Aorta (tissue), 5 donors: Measurements from ENCODE around the gene TMEM134. TPM values are rescaled to one million over a fixed set of nuclear protein-coding genes. Genes with fewer than 3 reads are reported as not detected.

Source experiments
- ATAC-seq: fragments of 200-7000 bp; cut with Tn5 transposase; one replicate; pipeline ENCODE4 v1.9.1; 2022; ENCODE audit warnings: moderate library complexity; ENCODE audit not compliant: low FRiP score
- DNase-seq, 2 donors: peaks; one replicate each; pipeline ENCODE4 v3.0.0-alpha.2; 2020
- H3K27ac ChIP-seq, 2 donors: one replicate each; pipeline ENCODE4 v1.5.1; 2013; ENCODE audit warnings: low read length in 2 of 2, mild to moderate bottlenecking in 2 of 2, moderate library complexity in 2 of 2, control low read depth in 1 of 2, inconsistent platforms in 1 of 2, low read depth in 1 of 2
- H3K27me3 ChIP-seq, 2 donors: one replicate each; pipeline ENCODE4 v1.6.1; 2013; ENCODE audit warnings: control low read depth in 1 of 2, low read length in 1 of 2, mild to moderate bottlenecking in 1 of 2, moderate library complexity in 1 of 2; ENCODE audit not compliant: insufficient read depth in 2 of 2, control insufficient read depth in 1 of 2
- H3K36me3 ChIP-seq, 2 donors: one replicate each; pipeline ENCODE4 v1.6.1; 2013; ENCODE audit warnings: control low read depth in 1 of 2, low read length in 1 of 2, mild to moderate bottlenecking in 1 of 2; ENCODE audit not compliant: insufficient read depth in 2 of 2, control insufficient read depth in 1 of 2
- H3K4me1 ChIP-seq, 2 donors: one replicate each; pipeline ENCODE4 v1.6.1; 2013; ENCODE audit warnings: low read length in 2 of 2, control low read depth in 1 of 2, mild to moderate bottlenecking in 1 of 2, moderate library complexity in 1 of 2; ENCODE audit not compliant: insufficient read depth in 2 of 2, control insufficient read depth in 1 of 2
- H3K4me3 ChIP-seq, 2 donors: one replicate each; pipeline ENCODE4 v1.5.1; 2013; ENCODE audit warnings: low read length in 2 of 2, control low read depth in 1 of 2, mild to moderate bottlenecking in 1 of 2
- H3K9me3 ChIP-seq: one replicate; pipeline ENCODE4 v1.6.1; 2013; ENCODE audit warnings: mild to moderate bottlenecking, low read length; ENCODE audit not compliant: control insufficient read depth
- WGBS, 2 donors: extraction: QIAGEN DNeasy Blood & Tissue Kit; methylation state at CpG; one replicate each; pipeline ENCODE4 v1.1.7; 2013; 5-methylcytosine and 5-hydroxymethylcytosine counted together
- intact Hi-C, 2 donors: fragments of 100-400 bp; cut with DNase I; formaldehyde crosslinking; loops; one replicate each; pipeline versions ENCODE4 v1.14.2 to v1.15.0; 2022
- polyA plus RNA-seq, 2 donors: library from polyadenylated mRNA; stranded (reverse); fragments of 200-250 nt; gene quantifications; one replicate each; pipeline ENCODE4 v1.2.3, GENCODE V29; 2013
- total RNA-seq, 2 donors: library from RNA; stranded (reverse); fragmentation: NEBNext Ultra II Directional; extraction: Animal tissue kit (Norgen Biotek cat#: 25700); gene quantifications; one replicate each; pipeline ENCODE4 v1.2.1, GENCODE V29; 2021
- donor health status: healthy with polysubstance abuse.
- donor health status: Bipolar disorder and iron deficiency.
- donor health status: DM: no; HTN: no; CAD: no.
- donor health status: DM: no; HTN: no; CAD: no.
- donor health status: DM: yes; HTN: yes; CAD: no.

TMEM134 gene
- total and polyA plus RNA-seq, 4 donors = 20.0 to 63.2 (median 35.9) TPM

DNA sequence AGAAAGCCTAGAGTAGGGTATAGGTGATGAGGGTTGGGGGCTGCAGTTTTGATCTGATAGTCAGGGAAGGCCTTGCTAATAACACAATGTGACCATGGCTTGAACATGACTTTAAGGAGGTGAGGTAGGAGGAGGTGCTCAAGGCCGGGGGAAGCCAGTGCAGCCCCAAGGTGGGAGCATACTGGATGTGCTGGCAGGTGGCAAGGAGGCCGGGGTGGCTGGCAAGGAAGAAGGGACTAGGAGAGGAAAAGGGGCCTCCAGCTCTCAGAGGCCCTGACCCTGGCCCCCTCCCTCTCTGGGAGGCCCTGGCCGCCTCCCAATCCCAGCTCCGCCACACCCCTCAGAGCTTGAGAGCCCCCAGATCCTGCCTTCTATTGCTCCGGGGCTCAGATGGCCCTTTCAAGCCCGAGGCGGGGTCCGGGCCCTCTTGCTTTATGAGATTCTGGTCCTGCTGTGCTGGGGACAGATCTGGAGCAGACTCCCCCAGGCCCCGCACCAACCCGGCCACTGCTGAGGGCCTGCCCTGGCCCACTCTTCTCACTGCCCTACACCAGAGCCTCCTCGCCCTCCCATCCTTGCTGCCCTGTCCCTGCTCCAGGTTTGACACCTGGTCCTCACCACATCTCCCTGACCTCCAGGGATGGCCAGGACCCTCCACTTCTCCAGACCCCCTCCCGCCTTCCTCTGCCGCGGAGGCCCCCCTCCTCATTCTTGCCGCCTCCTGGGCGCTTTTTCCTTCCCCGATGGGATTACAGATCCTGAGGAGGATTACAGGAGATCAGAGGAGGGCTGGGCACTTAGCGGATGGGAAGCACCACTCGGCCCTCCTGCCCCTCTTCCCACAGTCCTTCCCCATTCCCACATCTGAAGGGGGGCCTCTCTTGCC, 34.3 kb upstream of the TMEM134 start:
- H3K36me3 ChIP-seq = no peaks in the 10 kb centered on the region
- H3K27ac ChIP-seq = no peak overlapping the region
- no peak for ATAC-seq
- 82 to 87% methylated on average over 19 of the region's 19 CpGs for WGBS, 2 donors
- no peaks in the 10 kb centered on the region for H3K9me3 ChIP-seq
- H3K4me3 ChIP-seq = no peak overlapping the region
- DNase-seq = peak in 1 of 2 donors; percentile 48
- intact Hi-C loops = loop anchor here in 1 of 2 donors (10.0 kb wide), 1 partner anchor 109 kb away; the partner anchor contains the start of gene RAD9A
- H3K4me1 ChIP-seq = no peaks in the 10 kb centered on the region
- H3K27me3 ChIP-seq = no peaks in the 10 kb centered on the region

DNA sequence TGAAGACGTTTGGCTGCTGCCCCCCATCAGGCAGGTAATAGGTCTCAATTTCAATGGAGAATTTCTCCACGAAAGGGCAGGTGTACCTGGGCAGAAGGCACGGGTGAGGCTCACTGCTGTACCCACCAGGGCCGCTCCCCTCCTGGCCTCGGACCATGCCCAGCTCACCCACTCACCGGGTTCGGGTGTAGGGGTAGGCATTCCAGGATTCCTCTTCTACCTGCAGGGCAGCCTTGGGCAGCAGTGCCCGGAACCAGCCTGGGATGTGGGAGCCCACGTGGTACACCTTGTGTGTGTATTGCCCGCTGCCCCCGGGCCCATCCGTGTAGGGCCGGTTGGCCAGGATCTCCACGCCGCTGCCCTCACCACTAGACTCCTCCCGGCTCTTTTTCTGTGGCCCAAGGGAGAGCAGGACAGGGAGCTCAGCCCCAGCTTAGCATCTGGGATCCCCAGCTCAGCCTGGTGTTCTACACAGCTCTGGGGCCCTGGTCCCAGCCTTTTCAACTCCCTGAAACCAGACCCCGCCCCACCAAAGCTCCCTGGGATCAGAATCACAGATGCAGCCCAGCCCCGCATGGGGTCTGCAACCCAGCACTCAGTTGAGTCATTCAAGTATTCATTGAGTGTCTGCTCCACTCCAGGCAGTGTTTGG, 33.4 kb upstream of the TMEM134 start:
- Histone ChIP-seq H3K27ac (no peak overlapping the region), H3K27me3 (no peaks in the 10 kb centered on the region), H3K9me3 (no peaks in the 10 kb centered on the region), H3K4me1 (no peaks in the 10 kb centered on the region), H3K4me3 (no peak overlapping the region), H3K36me3 (peaks cover 0 to 2% of the 10 kb centered on the region in 2 donors)
- WGBS, 2 donors = 96% methylated on average over 18 of the region's 18 CpGs
- no peak for ATAC-seq
- intact Hi-C loops = loop anchor here in 1 of 2 donors (10.0 kb wide), 1 partner anchor 108 kb away; the partner anchor contains the start of gene RAD9A
- DNase-seq = peak in 1 of 2 donors; percentile 43

DNA sequence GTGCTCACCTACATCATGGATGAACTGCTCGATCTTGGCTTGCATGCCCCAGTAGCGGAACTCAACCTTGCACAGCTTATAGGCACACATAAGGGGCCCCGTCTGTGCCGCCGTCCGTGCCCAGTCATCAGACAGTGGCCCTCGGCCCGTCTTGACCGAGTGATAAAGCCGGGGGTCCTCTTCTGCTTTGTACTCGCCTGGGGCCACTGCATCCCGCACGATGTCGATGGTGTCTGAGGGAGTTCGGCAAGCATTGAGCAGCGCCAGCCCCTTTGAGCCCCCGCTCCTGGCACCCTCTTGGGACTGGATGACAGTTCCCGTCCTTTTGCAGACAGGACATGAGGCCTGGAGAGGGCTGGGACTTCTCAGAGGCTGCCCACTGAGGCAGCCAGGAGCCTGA, 32.8 kb upstream of the TMEM134 start:
- peaks cover 0 to 2% of the 10 kb centered on the region in 2 donors for H3K36me3 ChIP-seq
- H3K4me3 ChIP-seq = no peak overlapping the region
- no peaks in the 10 kb centered on the region for H3K27me3 ChIP-seq
- H3K27ac ChIP-seq = no peak overlapping the region
- intact Hi-C loops = loop anchor here in 1 of 2 donors (10.0 kb wide), 1 partner anchor 107 kb away; the partner anchor contains the start of gene RAD9A
- ATAC-seq (no peak), DNase-seq (peak in 1 of 2 donors; percentile 40)
- no peaks in the 10 kb centered on the region for H3K4me1 ChIP-seq
- 97 to 98% methylated on average over 18 of the region's 18 CpGs for WGBS, 2 donors
- no peaks in the 10 kb centered on the region for H3K9me3 ChIP-seq

DNA sequence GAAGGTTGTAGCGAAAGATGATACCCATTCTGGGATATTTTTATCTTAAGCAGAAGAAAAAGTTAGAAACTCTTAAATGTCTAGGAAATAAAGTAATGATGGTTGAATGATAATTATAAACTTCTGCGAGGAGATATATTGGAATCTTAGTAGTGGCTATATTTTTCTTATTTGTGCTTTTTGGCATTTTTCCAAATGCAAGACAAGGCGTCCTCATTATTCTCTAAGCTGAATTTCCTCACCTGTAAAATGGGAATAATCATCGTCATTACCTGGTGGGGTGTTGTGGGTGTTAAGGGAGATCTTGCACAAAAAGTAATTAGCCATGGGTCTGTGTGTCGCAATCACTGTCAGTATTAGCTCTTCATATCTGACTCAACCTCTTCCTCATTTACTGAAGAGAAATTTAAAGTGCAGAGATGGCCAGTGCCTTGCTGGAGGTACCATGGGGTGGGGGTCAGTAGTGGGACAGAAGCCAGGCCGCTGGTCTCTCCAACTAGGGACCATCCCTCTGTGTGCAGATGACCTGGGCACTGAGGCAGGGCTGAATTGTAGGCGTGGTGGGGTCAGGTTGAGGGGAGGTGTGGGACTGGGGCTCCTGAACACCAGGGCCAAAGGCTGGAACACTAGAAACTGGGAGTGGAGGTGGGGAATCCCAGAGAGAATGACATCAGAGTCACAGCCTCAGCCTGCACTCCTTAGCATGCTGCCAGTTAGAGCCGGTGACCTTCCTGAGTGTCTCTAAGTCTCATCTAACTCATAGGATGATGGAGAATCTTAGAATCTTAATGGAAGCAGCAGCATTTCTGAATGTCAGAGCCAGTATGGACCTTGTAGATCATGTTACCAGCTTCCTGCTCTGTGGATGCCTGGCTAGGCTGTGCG, 32.0 kb upstream of the TMEM134 start:
- H3K4me1 ChIP-seq = no peaks in the 10 kb centered on the region
- intact Hi-C loops = loop anchor here in 1 of 2 donors (10.0 kb wide), 1 partner anchor 106 kb away; the partner anchor contains the start of gene RAD9A
- WGBS, 2 donors = 92 to 94% methylated on average over 9 of the region's 9 CpGs
- H3K27ac ChIP-seq = no peak overlapping the region
- H3K27me3 ChIP-seq = no peaks in the 10 kb centered on the region
- no peak overlapping the region for H3K4me3 ChIP-seq
- DNase-seq (peak in 1 of 2 donors; percentile 39), ATAC-seq (no peak)
- peaks cover 0 to 2% of the 10 kb centered on the region in 2 donors for H3K36me3 ChIP-seq
- H3K9me3 ChIP-seq = no peaks in the 10 kb centered on the region

DNA sequence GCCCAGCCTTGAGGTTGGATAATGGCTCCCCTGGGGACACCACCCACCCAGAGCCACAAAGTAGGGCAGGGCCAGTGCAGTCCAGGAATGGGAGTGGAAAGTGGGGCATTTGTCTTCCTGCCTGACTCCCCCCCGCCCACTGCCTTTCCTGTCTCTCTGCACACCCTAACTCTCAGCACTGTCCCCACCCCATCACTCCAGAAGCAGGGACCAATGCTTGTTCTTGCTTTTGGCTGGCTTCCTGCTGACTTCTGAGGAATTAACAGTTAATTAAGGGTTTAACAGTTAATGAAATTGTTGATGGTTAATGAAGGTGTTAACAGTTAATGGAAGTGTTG, 31.4 kb upstream of the TMEM134 start:
- ATAC-seq (no peak), DNase-seq (no peak)
- Histone ChIP-seq H3K4me1 (no peaks in the 10 kb centered on the region), H3K27me3 (no peaks in the 10 kb centered on the region), H3K36me3 (peaks cover 0 to 2% of the 10 kb centered on the region in 2 donors), H3K4me3 (no peak overlapping the region), H3K9me3 (no peaks in the 10 kb centered on the region), H3K27ac (no peak overlapping the region)
- intact Hi-C loops = loop anchor here in 1 of 2 donors (10.0 kb wide), 1 partner anchor 106 kb away; the partner anchor contains the start of gene RAD9A
- 92 to 98% methylated on average over 1 of the region's 1 CpG for WGBS, 2 donors

DNA sequence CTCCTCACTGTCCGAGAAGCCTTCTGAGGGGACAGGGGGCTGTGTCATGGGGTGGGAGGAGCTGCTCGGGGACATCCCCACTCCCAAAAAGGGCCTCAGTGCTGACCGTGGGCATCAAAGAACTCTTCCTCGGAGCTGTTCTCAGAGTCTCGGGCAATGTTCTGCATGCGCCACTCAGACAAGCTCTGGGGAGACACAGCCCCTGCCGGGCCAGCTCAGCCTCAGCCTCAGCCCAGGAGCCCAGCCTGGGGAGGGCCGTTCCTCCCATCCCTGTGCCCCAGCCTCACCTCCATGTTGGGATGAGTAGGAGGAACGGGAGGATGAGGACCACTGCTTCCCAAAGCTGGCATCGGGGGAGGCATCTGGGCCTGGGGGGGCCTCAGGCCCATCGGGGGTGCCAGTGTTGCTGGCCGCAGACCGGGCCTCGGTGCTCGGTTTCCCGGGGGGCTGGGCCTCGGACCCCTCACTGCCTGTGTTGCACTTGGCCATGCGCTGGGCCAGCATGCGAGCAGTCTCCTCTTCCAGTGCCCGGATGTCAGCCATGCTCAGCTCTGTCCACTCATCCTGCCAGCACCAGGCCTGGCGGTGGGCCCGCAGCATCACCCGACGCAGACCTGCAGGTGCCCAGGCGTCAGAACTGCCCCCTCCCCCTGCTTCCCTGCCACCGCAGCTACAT, 30.9 kb upstream of the TMEM134 start:
- H3K27me3 ChIP-seq = no peaks in the 10 kb centered on the region
- ATAC-seq = no peak
- DNase-seq = peak in 1 of 2 donors; percentile 44
- intact Hi-C loops = loop anchor here in 1 of 2 donors (10.0 kb wide), 1 partner anchor 105 kb away; the partner anchor contains the start of gene RAD9A
- 92 to 95% methylated on average over 26 of the region's 26 CpGs for WGBS, 2 donors
- no peak overlapping the region for H3K27ac ChIP-seq
- no peaks in the 10 kb centered on the region for H3K4me1 ChIP-seq
- H3K4me3 ChIP-seq = no peak overlapping the region
- H3K36me3 ChIP-seq = peaks cover 0 to 2% of the 10 kb centered on the region in 2 donors
- H3K9me3 ChIP-seq = no peaks in the 10 kb centered on the region

DNA sequence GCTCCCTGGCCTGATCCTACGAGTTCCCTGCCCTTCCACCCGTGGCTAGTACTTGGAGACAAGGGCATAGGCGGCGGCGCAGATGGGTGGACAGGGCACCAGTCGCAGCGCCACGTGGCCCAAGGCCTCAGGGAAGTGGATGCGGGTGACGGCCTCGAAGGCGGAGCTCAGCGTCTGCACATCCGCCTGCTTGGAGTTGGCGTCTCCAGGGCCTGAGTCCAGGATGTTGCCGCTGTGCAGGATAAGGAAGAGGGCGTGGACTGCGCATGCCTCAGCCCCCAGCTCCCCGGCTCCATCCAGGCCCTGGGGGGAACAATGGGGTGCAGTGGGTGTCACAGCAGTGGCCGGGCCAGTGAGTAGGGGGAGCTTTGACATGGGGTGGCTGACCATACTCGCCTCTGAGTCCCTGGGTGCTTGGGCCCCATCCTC, 29.5 kb upstream of the TMEM134 start:
- DNase-seq = peak; percentile 29 to 76
- Histone ChIP-seq H3K4me3 (no peak overlapping the region), H3K27me3 (no peaks in the 10 kb centered on the region), H3K9me3 (no peaks in the 10 kb centered on the region), H3K36me3 (peaks cover 0 to 2% of the 10 kb centered on the region in 2 donors), H3K4me1 (no peaks in the 10 kb centered on the region), H3K27ac (no peak overlapping the region)
- intact Hi-C loops = no loop called here
- ATAC-seq = no peak
- 89 to 94% methylated on average over 21 of the region's 21 CpGs for WGBS, 2 donors
